Uterus (tissue), 2 donors: ENCODE data around the gene FAF1.

Experiments used
- POLR2A ChIP-seq, 2 donors: fragments of 450-650 bp; IDR thresholded peaks; one replicate each; pipeline ENCODE4 v1.6.1; 2016; ENCODE audit warnings: antibody characterized with exemption in 2 of 2, mild to moderate bottlenecking in 1 of 2, moderate library complexity in 1 of 2
- TF ChIP-seq, protein P1 (sequence below), 4 experiments: fragments of 200-600 bp in 2 of 4; fragments of 450-650 bp in 2 of 4; sonication (generic) in 2 of 4; IDR thresholded peaks; one replicate each; pipeline ENCODE4 v1.5.1; 2016 to 2019; ENCODE audit warnings: antibody characterized with exemption in 4 of 4, mild to moderate bottlenecking in 2 of 4, moderate library complexity in 1 of 4

DNA sequence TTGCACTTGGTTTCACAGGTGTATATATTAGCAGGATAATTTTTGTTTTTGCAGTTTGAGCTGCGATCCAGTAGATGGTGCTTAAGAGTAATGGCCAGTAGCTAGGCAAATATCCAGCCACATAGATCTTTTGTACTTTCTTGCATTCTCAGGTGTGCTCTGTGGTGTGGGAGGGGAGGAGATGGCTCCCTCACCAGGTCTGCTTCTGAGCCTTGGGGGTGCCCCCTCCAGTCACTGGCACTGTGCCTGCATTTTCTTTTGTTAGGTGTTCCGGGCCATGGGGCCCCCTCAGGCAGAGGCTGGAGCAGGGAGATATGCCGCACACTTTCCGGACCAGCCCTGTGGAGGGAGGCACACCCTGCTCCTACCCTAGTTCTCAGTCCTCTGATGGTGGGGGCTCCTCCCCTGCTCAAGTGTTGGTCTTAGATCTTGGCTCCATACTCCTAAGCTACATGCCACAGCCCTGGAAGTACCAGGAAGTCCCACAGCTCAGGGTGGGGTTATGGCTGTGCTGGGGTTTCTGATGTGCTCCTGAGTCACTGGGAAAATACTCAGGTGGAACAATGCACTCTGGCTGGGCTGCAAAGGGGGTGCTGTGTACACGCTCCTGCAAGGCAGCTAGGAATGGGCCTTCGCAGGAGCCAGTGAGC, 339.3 kb downstream of the FAF1 start:
- TF ChIP-seq POLR2A (IDR thresholded peaks at IDR 0.05), result no peak
- TF ChIP-seq, protein P1, sequence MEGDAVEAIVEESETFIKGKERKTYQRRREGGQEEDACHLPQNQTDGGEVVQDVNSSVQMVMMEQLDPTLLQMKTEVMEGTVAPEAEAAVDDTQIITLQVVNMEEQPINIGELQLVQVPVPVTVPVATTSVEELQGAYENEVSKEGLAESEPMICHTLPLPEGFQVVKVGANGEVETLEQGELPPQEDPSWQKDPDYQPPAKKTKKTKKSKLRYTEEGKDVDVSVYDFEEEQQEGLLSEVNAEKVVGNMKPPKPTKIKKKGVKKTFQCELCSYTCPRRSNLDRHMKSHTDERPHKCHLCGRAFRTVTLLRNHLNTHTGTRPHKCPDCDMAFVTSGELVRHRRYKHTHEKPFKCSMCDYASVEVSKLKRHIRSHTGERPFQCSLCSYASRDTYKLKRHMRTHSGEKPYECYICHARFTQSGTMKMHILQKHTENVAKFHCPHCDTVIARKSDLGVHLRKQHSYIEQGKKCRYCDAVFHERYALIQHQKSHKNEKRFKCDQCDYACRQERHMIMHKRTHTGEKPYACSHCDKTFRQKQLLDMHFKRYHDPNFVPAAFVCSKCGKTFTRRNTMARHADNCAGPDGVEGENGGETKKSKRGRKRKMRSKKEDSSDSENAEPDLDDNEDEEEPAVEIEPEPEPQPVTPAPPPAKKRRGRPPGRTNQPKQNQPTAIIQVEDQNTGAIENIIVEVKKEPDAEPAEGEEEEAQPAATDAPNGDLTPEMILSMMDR (IDR thresholded peaks at IDR 0.05), result no peak
